Esophagus muscularis mucosa (tissue), 4 donors: ENCODE data around the gene PIM3. TPM values are rescaled to one million over a fixed set of nuclear protein-coding genes. Genes with fewer than 3 reads are reported as not detected.

Source experiments
- DNase-seq: peaks from one replicate; pipeline ENCODE4 v3.0.0-alpha.2; 2017; ENCODE audit errors: extremely low spot score
- H3K27ac ChIP-seq, 4 donors: fragments of 200-600 bp; sonication (generic); replicated peaks in 1 of 4; 1 replicate in 3 of 4; 2 replicates in 1 of 4; pipeline ENCODE4 v1.5.1; 2016 to 2019; ENCODE audit warnings: mild to moderate bottlenecking in 1 of 4
- H3K27me3 ChIP-seq, 4 donors: fragments of 200-600 bp; sonication (generic); one replicate each; pipeline versions ENCODE4 v1.5.1 to v1.6.0; 2016 to 2019
- H3K36me3 ChIP-seq, 4 donors: fragments of 200-600 bp; sonication (generic); one replicate each; pipeline ENCODE4 v1.5.1; 2016 to 2019
- H3K4me1 ChIP-seq, 4 donors: fragments of 200-600 bp; sonication (generic); one replicate each; pipeline ENCODE4 v1.5.1; 2016 to 2019
- H3K4me3 ChIP-seq, 4 donors: fragments of 200-600 bp; sonication (generic); 1 replicate in 2 of 4; 2 replicates in 2 of 4; pipeline ENCODE4 v1.5.1; 2016 to 2019; ENCODE audit warnings: mild to moderate bottlenecking in 4 of 4, moderate library complexity in 1 of 4
- H3K9me3 ChIP-seq, 4 donors: fragments of 200-600 bp; sonication (generic); 1 replicate in 3 of 4; 2 replicates in 1 of 4; pipeline ENCODE4 v1.5.1; 2016 to 2019
- CTCF ChIP-seq, 3 experiments: fragments of 200-600 bp in 2 of 3; fragments of 450-650 bp in 1 of 3; sonication (generic) in 2 of 3; IDR thresholded peaks; one replicate each; pipeline ENCODE4 v1.5.1; 2017 to 2019; ENCODE audit warnings: antibody characterized with exemption in 3 of 3, mild to moderate bottlenecking in 2 of 3, moderate library complexity in 1 of 3
- EP300 ChIP-seq: sonication (generic); formaldehyde crosslinking; IDR thresholded peaks from one replicate; pipeline ENCODE4 v1.6.1; 2017; ENCODE audit warnings: antibody characterized with exemption
- POLR2A ChIP-seq: fragments of 450-650 bp; IDR thresholded peaks from one replicate; pipeline ENCODE4 v1.6.1; 2017; ENCODE audit warnings: antibody characterized with exemption, moderate library complexity, mild to moderate bottlenecking, low read depth
- POLR2AphosphoS5 ChIP-seq, 2 donors: sonication (generic); formaldehyde crosslinking; IDR thresholded peaks; one replicate each; pipeline ENCODE4 v1.6.1; 2017; ENCODE audit warnings: antibody characterized with exemption in 2 of 2
- WGBS: methylation state at CpG from one replicate; pipeline ENCODE4 v1.1.5; 2018; 5-methylcytosine and 5-hydroxymethylcytosine counted together
- intact Hi-C: fragments of 100-400 bp; cut with DNase I; formaldehyde crosslinking; loops from one replicate; pipeline ENCODE4 v1.15.1; 2023
- total RNA-seq, 4 donors: library from RNA; depleted of rRNA; stranded (reverse); fragments of >200 nt; gene quantifications; one replicate each; pipeline versions ENCODE4 v1.1.0 to v1.2.1, GENCODE V29; 2016

PIM3 gene
- total RNA-seq, 4 donors from 2014 or later = 36.1 to 106 (median 56.5) TPM

DNA sequence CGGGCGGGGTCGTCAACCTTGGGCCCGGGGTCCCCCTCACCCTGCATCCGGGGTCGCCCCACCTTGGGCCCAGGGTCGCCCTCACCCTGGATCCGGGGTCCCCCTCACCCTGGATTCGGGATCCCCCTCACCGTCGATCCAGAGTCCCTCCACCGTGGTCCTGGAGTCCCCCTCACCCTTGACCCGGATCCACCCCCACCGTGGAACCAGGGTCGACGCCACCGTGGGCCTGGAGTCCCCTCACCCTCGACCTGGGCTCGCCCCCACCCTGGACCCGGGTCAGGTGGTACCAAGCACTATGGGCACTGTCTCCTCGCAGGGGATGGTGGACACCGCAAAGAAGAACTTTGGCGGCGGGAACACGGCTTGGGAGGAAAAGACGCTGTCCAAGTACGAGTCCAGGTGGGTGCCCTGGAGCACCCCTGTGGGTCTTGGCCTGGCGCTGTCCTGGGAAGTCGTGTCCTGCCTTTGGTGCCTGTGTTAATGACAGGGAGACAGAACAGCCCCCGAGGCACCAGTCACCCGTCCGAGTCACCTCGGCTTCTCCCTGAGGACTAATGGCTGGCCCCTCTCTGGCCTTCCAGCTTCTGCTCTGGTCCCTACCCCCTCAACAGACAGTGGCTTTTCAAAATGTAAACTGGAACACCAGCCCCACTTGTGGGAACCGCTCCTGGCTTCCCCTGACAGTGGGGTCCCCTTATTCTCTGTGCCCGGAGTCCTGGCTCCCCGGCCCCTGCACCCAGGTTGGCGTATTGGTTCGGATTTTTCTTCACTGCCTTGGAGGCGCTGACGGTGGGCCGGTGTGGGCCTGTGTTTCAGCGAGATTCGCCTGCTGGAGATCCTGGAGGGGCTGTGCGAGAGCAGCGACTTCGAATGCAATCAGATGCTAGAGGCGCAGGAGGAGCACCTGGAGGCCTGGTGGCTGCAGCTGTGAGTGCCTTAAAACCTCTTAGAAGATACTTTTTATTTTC, 41.4 kb upstream of the PIM3 start:
- peaks cover 13 to 34% (median 24%) of the 10 kb centered on the region in 4 donors for H3K36me3 ChIP-seq
- intact Hi-C loops = loop anchor here (5.0 kb wide), 2 partner anchors 127 to 152 kb away; no protein-coding TSS in a partner anchor
- no peaks in the 10 kb centered on the region for H3K27me3 ChIP-seq
- peak overlapping the region; percentile 85 to 97 (median 88) for H3K4me3 ChIP-seq
- TF ChIP-seq POLR2AphosphoS5 (IDR thresholded peaks at IDR 0.05) (no peak), POLR2A (no peak), CTCF (IDR thresholded peaks at IDR 0.05) (no peak), EP300 (no peak)
- H3K27ac ChIP-seq = peak overlapping the region; percentile 92 to 96 (median 95)
- 58% methylated on average over 31 of the region's 47 CpGs for WGBS
- peaks cover 15 to 53% (median 39%) of the 10 kb centered on the region in 4 donors for H3K4me1 ChIP-seq
- no peaks in the 10 kb centered on the region for H3K9me3 ChIP-seq
- no peak for DNase-seq

- intact Hi-C loops = no loop called here
- 95% methylated on average over 17 of the region's 18 CpGs for WGBS
- Histone ChIP-seq H3K27ac (no peak overlapping the region), H3K36me3 (peaks cover 20 to 45% (median 32%) of the 10 kb centered on the region in 4 donors), H3K4me3 (no peak overlapping the region), H3K4me1 (peaks cover 15 to 53% (median 39%) of the 10 kb centered on the region in 4 donors), H3K27me3 (no peaks in the 10 kb centered on the region), H3K9me3 (no peaks in the 10 kb centered on the region)
- DNase-seq = no peak
- TF ChIP-seq POLR2AphosphoS5 (IDR thresholded peaks at IDR 0.05) (no peak), CTCF (IDR thresholded peaks at IDR 0.05) (no peak), POLR2A (no peak), EP300 (no peak)
Measured at GRCh38 chr22:49920859-49921258, 39.7 kb upstream of the PIM3 start.

DNA sequence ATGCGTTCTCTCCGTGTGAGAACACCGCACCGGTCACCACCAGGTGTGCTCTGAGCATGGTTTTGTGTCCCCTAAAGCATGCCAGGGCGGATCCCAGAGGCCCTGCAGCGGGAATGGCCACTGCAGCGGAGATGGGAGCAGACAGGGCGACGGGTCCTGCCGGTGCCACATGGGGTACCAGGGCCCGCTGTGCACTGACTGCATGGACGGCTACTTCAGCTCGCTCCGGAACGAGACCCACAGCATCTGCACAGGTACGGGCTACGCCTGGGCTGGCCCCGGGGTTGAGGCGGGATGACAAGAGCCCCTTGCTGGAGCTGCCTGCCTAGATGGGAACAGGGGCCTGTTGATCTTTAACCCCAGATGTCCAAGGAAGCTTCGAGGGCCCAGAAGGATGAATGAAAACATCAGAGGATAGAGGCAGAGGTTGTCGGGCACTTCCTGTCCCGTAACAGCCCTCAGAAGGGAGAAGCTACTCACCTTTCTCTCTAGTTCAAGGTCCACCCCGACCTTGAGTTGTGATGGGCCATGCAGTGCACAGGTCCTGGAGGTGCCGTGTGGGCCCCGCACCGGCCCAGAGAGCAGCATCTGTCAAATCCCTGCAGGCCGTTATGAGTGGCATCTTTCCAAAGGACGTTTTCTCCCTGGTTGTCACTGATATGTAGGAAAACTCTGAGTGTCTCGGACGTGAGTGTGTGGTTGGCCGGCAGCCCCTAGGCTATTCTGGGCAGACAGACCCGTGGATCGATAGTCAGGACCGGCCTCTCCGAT, 38.9 kb upstream of the PIM3 start:
- Histone ChIP-seq H3K36me3 (peaks cover 20 to 50% (median 34%) of the 10 kb centered on the region in 4 donors), H3K27me3 (no peaks in the 10 kb centered on the region), H3K4me1 (peaks cover 15 to 47% (median 34%) of the 10 kb centered on the region in 4 donors), H3K27ac (no peak overlapping the region), H3K4me3 (no peak overlapping the region), H3K9me3 (no peaks in the 10 kb centered on the region)
- 88% methylated on average over 25 of the region's 35 CpGs for WGBS
- DNase-seq = no peak
- TF ChIP-seq POLR2A = no peak
- no peak for TF ChIP-seq EP300
- TF ChIP-seq POLR2AphosphoS5 (IDR thresholded peaks at IDR 0.05) = no peak
- intact Hi-C loops = no loop called here

DNA sequence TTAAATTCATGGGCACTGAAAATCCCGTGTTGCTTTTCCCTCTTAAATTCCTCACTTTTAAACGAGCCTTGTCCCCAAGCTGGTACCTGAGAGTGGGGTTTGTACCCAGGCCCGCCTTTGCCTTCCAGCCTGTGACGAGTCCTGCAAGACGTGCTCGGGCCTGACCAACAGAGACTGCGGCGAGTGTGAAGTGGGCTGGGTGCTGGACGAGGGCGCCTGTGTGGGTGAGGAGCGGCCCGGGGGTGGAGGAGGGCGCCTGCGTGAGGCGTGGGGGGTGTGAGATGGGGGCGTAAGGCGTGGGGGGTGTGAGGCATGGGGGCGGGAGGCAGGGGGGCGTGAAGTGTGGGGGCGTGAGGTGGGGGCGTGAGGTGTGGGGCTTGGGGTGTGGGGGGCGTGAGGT, 38.1 kb upstream of the PIM3 start:
- Histone ChIP-seq H3K9me3 (no peaks in the 10 kb centered on the region), H3K27ac (no peak overlapping the region), H3K4me1 (peaks cover 11 to 39% (median 27%) of the 10 kb centered on the region in 4 donors), H3K27me3 (no peaks in the 10 kb centered on the region), H3K4me3 (no peak overlapping the region), H3K36me3 (peaks cover 20 to 56% (median 36%) of the 10 kb centered on the region in 4 donors)
- DNase-seq = no peak
- intact Hi-C loops = no loop called here
- 76% methylated on average over 2 of the region's 22 CpGs for WGBS
- TF ChIP-seq EP300 = no peak
- TF ChIP-seq CTCF (IDR thresholded peaks at IDR 0.05) = no peak
- TF ChIP-seq POLR2AphosphoS5 (IDR thresholded peaks at IDR 0.05) = no peak
- TF ChIP-seq POLR2A = no peak
